ENCODE data around the gene AKAP10.

DNA sequence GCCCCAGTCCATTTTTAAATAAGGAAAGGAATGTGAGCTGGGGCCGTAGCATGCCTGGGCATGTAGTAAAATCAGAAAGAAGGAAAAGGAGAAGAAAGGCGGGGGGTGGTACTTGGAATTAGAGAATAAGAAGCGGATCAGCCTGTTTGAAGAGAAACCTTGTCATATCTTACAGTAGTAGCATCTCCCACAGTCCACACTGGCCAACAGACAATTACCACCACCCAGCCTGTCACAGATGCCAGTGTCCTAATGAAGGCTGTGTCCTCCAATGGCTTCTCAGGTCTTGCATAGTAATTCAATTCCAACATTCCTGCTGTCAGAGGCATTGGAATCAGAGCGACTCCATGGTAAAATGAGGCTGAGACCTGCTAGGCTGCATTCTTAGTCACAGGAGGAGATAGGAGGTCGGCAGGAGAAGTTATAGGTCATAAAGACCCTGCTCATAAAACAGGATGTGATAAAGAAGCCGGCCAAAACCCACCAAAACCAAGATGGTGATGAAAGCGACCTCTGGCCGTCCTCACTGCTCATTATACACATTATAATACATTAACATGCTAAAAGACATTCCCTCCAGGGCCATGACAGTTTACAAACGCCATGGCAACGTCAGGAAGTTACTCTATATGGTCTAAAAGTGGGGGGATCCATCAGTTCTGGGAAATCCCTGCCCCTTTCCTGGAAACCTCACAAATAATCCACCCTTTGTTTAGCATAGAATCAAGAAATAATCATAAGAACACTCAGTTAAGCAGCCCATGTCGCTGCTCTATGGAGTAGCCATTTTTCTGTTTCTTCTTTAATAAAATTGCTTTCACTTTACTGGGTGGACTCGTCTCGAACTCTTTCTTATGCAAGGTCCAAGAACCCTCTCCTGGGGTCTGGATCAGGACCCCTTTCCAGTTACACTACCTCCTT, 9.6 kb upstream of the AKAP10 start:
- no peak for TF ChIP-seq SMC3 (IDR thresholded peaks at IDR 0.05; ENCODE audit: low read depth, low read length)
- no peak for TF ChIP-seq CTCF (conservative IDR thresholded peaks at IDR 0.05; ENCODE audit: low read depth, low read length)
- TF ChIP-seq, protein P1, sequence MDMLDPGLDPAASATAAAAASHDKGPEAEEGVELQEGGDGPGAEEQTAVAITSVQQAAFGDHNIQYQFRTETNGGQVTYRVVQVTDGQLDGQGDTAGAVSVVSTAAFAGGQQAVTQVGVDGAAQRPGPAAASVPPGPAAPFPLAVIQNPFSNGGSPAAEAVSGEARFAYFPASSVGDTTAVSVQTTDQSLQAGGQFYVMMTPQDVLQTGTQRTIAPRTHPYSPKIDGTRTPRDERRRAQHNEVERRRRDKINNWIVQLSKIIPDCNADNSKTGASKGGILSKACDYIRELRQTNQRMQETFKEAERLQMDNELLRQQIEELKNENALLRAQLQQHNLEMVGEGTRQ (IDR thresholded peaks at IDR 0.05; ENCODE audit: low read depth, low read length), result no peak
- TF ChIP-seq POLR2A (IDR thresholded peaks at IDR 0.05; ENCODE audit: low read depth, low read length), result no peak
- TF ChIP-seq CHD1 (IDR thresholded peaks at IDR 0.05; ENCODE audit: low read depth, low read length), result no peak
- TF ChIP-seq MXI1 (IDR thresholded peaks at IDR 0.05; ENCODE audit: borderline replicate concordance, low read depth, low read length), result no peak
